Smooth muscle cell (in vitro differentiated cells): Measurements from ENCODE around the gene PIAS2. TPM values are rescaled to one million over a fixed set of nuclear protein-coding genes. Genes with fewer than 3 reads are reported as not detected.
A peak's percentile ranks its signal among the peaks of the same experiment; 100 is the strongest.

ENCODE experiments used
- DNase-seq: peaks from one replicate; lab custom pipeline; 2025; ENCODE audit not compliant: unreplicated experiment; lab: John Stamatoyannopoulos, UW
- H2AFZ ChIP-seq: fragments of 200-600 bp; sonication (generic); 2 replicates; pipeline ENCODE4 v1.6.0; 2016; ENCODE audit warnings: antibody characterized with exemption, low read depth, mild to moderate bottlenecking
- H3F3A ChIP-seq: fragments of 200-600 bp; sonication (generic); 2 replicates; pipeline ENCODE4 v1.6.0; 2017; ENCODE audit warnings: antibody characterized with exemption, low read depth
- H3K27ac ChIP-seq: fragments of 200-600 bp; sonication (generic); 2 replicates; pipeline ENCODE4 v1.5.1; 2016; ENCODE audit warnings: low read depth, mild to moderate bottlenecking
- H3K27me3 ChIP-seq: fragments of 200-600 bp; sonication (generic); 2 replicates; pipeline ENCODE4 v1.6.1; 2016; ENCODE audit warnings: low read depth, mild to moderate bottlenecking
- H3K36me3 ChIP-seq: fragments of 200-600 bp; sonication (generic); 2 replicates; pipeline ENCODE4 v1.5.1; 2016; ENCODE audit warnings: low read depth
- H3K4me1 ChIP-seq: fragments of 200-600 bp; sonication (generic); 2 replicates; pipeline ENCODE4 v1.5.1; 2016; ENCODE audit warnings: low read depth
- H3K4me2 ChIP-seq: fragments of 200-600 bp; sonication (generic); 2 replicates; pipeline ENCODE4 v1.6.0; 2016; ENCODE audit warnings: mild to moderate bottlenecking
- H3K4me3 ChIP-seq: fragments of 200-600 bp; sonication (generic); 2 replicates; pipeline ENCODE4 v1.5.1; 2016; ENCODE audit warnings: mild to moderate bottlenecking
- H3K79me2 ChIP-seq: fragments of 200-600 bp; sonication (generic); 2 replicates; pipeline ENCODE4 v1.6.0; 2016; ENCODE audit warnings: low read depth, mild to moderate bottlenecking
- H3K9ac ChIP-seq: fragments of 200-600 bp; sonication (generic); 2 replicates; pipeline ENCODE4 v1.6.0; 2016; ENCODE audit warnings: low read depth
- H3K9me3 ChIP-seq: fragments of 200-600 bp; sonication (generic); replicated peaks from 2 replicates; pipeline ENCODE4 v1.5.1; 2016; ENCODE audit warnings: low read depth
- H4K20me1 ChIP-seq: fragments of 200-600 bp; sonication (generic); 2 replicates; pipeline ENCODE4 v1.6.0; 2016; ENCODE audit warnings: low read depth
- CTCF ChIP-seq: fragments of 200-600 bp; sonication (generic); IDR thresholded peaks from 2 replicates; pipeline ENCODE4 v1.5.1; 2017; ENCODE audit warnings: borderline replicate concordance, mild to moderate bottlenecking, antibody characterized with exemption; ENCODE audit not compliant: insufficient read depth, poor library complexity, severe bottlenecking
- WGBS: methylation state at CpG from one replicate; pipeline ENCODE4 v1.1.7; 2016; ENCODE audit warnings: low lambda C conversion rate; 5-methylcytosine and 5-hydroxymethylcytosine counted together
- polyA plus RNA-seq: library from polyadenylated mRNA; unstranded; fragments of >200 nt; fragmentation: Nextera tagmentation; extraction: Ambion mirVana; gene quantifications from 2 replicates; pipeline ENCODE4 v1.2.1, GENCODE V29; 2016
- total RNA-seq: library from RNA; depleted of rRNA; stranded (reverse); fragments of >200 nt; gene quantifications from 2 replicates; pipeline ENCODE4 v1.2.3, GENCODE V29; 2014

The PIAS2 gene
- total and polyA plus RNA-seq, 2 experiments from 2014 or later: 15.7 to 26.6 TPM

- no peaks in the 10 kb centered on the region for H3F3A ChIP-seq
- no peak overlapping the region for H3K4me2 ChIP-seq
- no peaks in the 10 kb centered on the region for H4K20me1 ChIP-seq
- H3K9ac ChIP-seq: no peak overlapping the region
- no peak overlapping the region for H2AFZ ChIP-seq
- TF ChIP-seq CTCF: no peak
- no peaks in the 10 kb centered on the region for H3K36me3 ChIP-seq
- 95% methylated on average over 4 of the region's 4 CpGs for WGBS
- H3K4me3 ChIP-seq: no peak overlapping the region
- H3K9me3 ChIP-seq: no peaks in the 10 kb centered on the region
- H3K27ac ChIP-seq: no peak overlapping the region
- H3K4me1 ChIP-seq: no peaks in the 10 kb centered on the region
- no peaks in the 10 kb centered on the region for H3K79me2 ChIP-seq
- no peak for DNase-seq
- no peaks in the 10 kb centered on the region for H3K27me3 ChIP-seq
Measured at GRCh38 chr18:46958209-46958608, 40.9 kb upstream of the PIAS2 start.

- Histone ChIP-seq H2AFZ (no peak overlapping the region), H3K27ac (no peak overlapping the region), H3K9ac (no peak overlapping the region), H3K9me3 (no peaks in the 10 kb centered on the region), H4K20me1 (no peaks in the 10 kb centered on the region), H3K4me2 (no peak overlapping the region), H3K79me2 (no peaks in the 10 kb centered on the region), H3K4me3 (no peak overlapping the region), H3K36me3 (no peaks in the 10 kb centered on the region), H3K27me3 (no peaks in the 10 kb centered on the region), H3K4me1 (no peaks in the 10 kb centered on the region), H3F3A (no peaks in the 10 kb centered on the region)
- DNase-seq: no peak
- 65% methylated on average over 5 of the region's 5 CpGs for WGBS
- TF ChIP-seq CTCF: no peak
Measured at GRCh38 chr18:46953195-46953594, 35.9 kb upstream of the PIAS2 start.

- H3K36me3 ChIP-seq: no peaks in the 10 kb centered on the region
- 35% methylated on average over 5 of the region's 5 CpGs for WGBS
- H2AFZ ChIP-seq: no peak overlapping the region
- no peaks in the 10 kb centered on the region for H4K20me1 ChIP-seq
- no peak overlapping the region for H3K4me2 ChIP-seq
- H3K27me3 ChIP-seq: no peaks in the 10 kb centered on the region
- TF ChIP-seq CTCF: peak; percentile 49
- no peaks in the 10 kb centered on the region for H3F3A ChIP-seq
- H3K9me3 ChIP-seq: no peaks in the 10 kb centered on the region
- H3K4me3 ChIP-seq: no peak overlapping the region
- H3K27ac ChIP-seq: no peak overlapping the region
- H3K79me2 ChIP-seq: no peaks in the 10 kb centered on the region
- no peaks in the 10 kb centered on the region for H3K4me1 ChIP-seq
- no peak overlapping the region for H3K9ac ChIP-seq
- no peak for DNase-seq
Measured at GRCh38 chr18:46950064-46950656, 32.9 kb upstream of the PIAS2 start.

- Histone ChIP-seq H4K20me1 (no peaks in the 10 kb centered on the region), H3K4me2 (peak overlapping the region; percentile 88), H3K79me2 (no peaks in the 10 kb centered on the region), H3K27ac (no peak overlapping the region), H3F3A (no peaks in the 10 kb centered on the region), H2AFZ (peak overlapping the region; percentile 92), H3K9ac (peak overlapping the region; percentile 41), H3K36me3 (no peaks in the 10 kb centered on the region), H3K4me3 (peak overlapping the region; percentile 68), H3K9me3 (no peaks in the 10 kb centered on the region), H3K4me1 (no peaks in the 10 kb centered on the region), H3K27me3 (no peaks in the 10 kb centered on the region)
- under 1% methylated on average over 32 of the region's 32 CpGs for WGBS
- DNase-seq: peak; percentile 59
- no peak for TF ChIP-seq CTCF
Measured at GRCh38 chr18:46946656-46947282, 29.5 kb upstream of the PIAS2 start.
